Lower lobe of right lung (tissue), 2 donors: ENCODE data around the gene OR8G5. TPM values are rescaled to one million over a fixed set of nuclear protein-coding genes. Genes with fewer than 3 reads are reported as not detected.
A peak's percentile ranks its signal among the peaks of the same experiment; 100 is the strongest.

Experiments
- ATAC-seq, 2 donors: fragments of 200-7000 bp; cut with Tn5 transposase; one replicate each; pipeline ENCODE4 v1.9.1; 2020 to 2022; ENCODE audit warnings: mild to moderate bottlenecking in 2 of 2, moderate library complexity in 2 of 2
- DNase-seq: peaks from one replicate; pipeline ENCODE4 v3.0.0-alpha.2; 2020
- H3K27ac ChIP-seq: fragments of 200-600 bp; one replicate; pipeline ENCODE4 v1.8.0; 2022
- H3K27me3 ChIP-seq: fragments of 200-600 bp; one replicate; pipeline ENCODE4 v1.8.0; 2022; ENCODE audit warnings: low read depth
- H3K36me3 ChIP-seq: fragments of 200-600 bp; one replicate; pipeline ENCODE4 v1.8.0; 2022; ENCODE audit warnings: mild to moderate bottlenecking
- H3K4me1 ChIP-seq: fragments of 200-600 bp; one replicate; pipeline ENCODE4 v1.8.0; 2022
- H3K4me3 ChIP-seq: fragments of 200-600 bp; one replicate; pipeline ENCODE4 v1.8.0; 2022; ENCODE audit warnings: mild to moderate bottlenecking
- H3K9me3 ChIP-seq: fragments of 200-600 bp; one replicate; pipeline ENCODE4 v1.8.0; 2022
- CTCF ChIP-seq: fragments of 200-600 bp; IDR thresholded peaks from one replicate; pipeline ENCODE4 v1.8.0; 2022; ENCODE audit warnings: antibody characterized with exemption, mild to moderate bottlenecking
- intact Hi-C: fragments of 100-400 bp; cut with DNase I; formaldehyde crosslinking; loops from one replicate; pipeline ENCODE4 v1.11.0; 2022
- total RNA-seq: library from RNA; stranded (reverse); fragmentation: NEBNext Ultra II Directional; extraction: Animal tissue kit (Norgen Biotek cat#: 25700); gene quantifications from one replicate; pipeline ENCODE4 v1.2.1, GENCODE V29; 2021
- donor health status: DM: no; HTN: yes; CAD: no; lungs with severe emphysema.

Gene OR8G5
- total RNA-seq, 1 donor from 2014 or later: 0.35 TPM

GRCh38 chr11:124277207-124277606 lies 21.0 kb downstream of the OR8G5 start:
- H3K36me3 ChIP-seq: no peaks in the 10 kb centered on the region
- H3K27ac ChIP-seq: no peak overlapping the region
- H3K4me1 ChIP-seq: no peaks in the 10 kb centered on the region
- no peaks in the 10 kb centered on the region for H3K27me3 ChIP-seq
- no peak for DNase-seq
- H3K9me3 ChIP-seq: no peaks in the 10 kb centered on the region
- intact Hi-C loops: no loop called here
- ATAC-seq: peak in 1 of 2 donors; percentile 37
- H3K4me3 ChIP-seq: no peak overlapping the region
- no peak for TF ChIP-seq CTCF

- ATAC-seq: peak in 1 of 2 donors; percentile 9
- Histone ChIP-seq H3K27me3 (no peaks in the 10 kb centered on the region), H3K27ac (no peak overlapping the region), H3K4me3 (no peak overlapping the region), H3K9me3 (no peaks in the 10 kb centered on the region), H3K36me3 (no peaks in the 10 kb centered on the region), H3K4me1 (no peaks in the 10 kb centered on the region)
- no peak for TF ChIP-seq CTCF
- intact Hi-C loops: no loop called here
- DNase-seq: no peak
These were observed 21.6 kb downstream of the OR8G5 start for GRCh38 chr11:124277804-124278203.

- intact Hi-C loops: no loop called here
- H3K4me3 ChIP-seq: no peak overlapping the region
- no peak for TF ChIP-seq CTCF
These were observed 22.1 kb downstream of the OR8G5 start for GRCh38 chr11:124278261-124278660.

GRCh38 chr11:124285610-124286344 lies 29.6 kb downstream of the OR8G5 start:
- no peak for TF ChIP-seq CTCF
- ATAC-seq (no peak), DNase-seq (no peak)

More at GRCh38 chr11:124278261-124278660, 22.1 kb downstream of the OR8G5 start:
- Histone ChIP-seq H3K36me3 (no peaks in the 10 kb centered on the region), H3K27ac (no peak overlapping the region), H3K9me3 (no peaks in the 10 kb centered on the region), H3K4me1 (no peaks in the 10 kb centered on the region), H3K27me3 (no peaks in the 10 kb centered on the region)
- DNase-seq (no peak), ATAC-seq (no peak)

GRCh38 chr11:124294687-124295086 lies 38.5 kb downstream of the OR8G5 start:
- Histone ChIP-seq H3K9me3 (no peaks in the 10 kb centered on the region), H3K36me3 (no peaks in the 10 kb centered on the region), H3K4me1 (no peaks in the 10 kb centered on the region), H3K4me3 (no peak overlapping the region), H3K27ac (no peak overlapping the region), H3K27me3 (no peaks in the 10 kb centered on the region)
- TF ChIP-seq CTCF: no peak
- DNase-seq (no peak), ATAC-seq (peak in 1 of 2 donors; percentile 19)
- intact Hi-C loops: no loop called here

More at GRCh38 chr11:124285610-124286344, 29.6 kb downstream of the OR8G5 start:
- peaks cover 2% of the 10 kb centered on the region for H3K9me3 ChIP-seq
- no peaks in the 10 kb centered on the region for H3K36me3 ChIP-seq
- no peak overlapping the region for H3K4me3 ChIP-seq
- intact Hi-C loops: no loop called here
- no peaks in the 10 kb centered on the region for H3K27me3 ChIP-seq
- H3K27ac ChIP-seq: no peak overlapping the region
- H3K4me1 ChIP-seq: no peaks in the 10 kb centered on the region
